GM12878 (cell line): ENCODE results near the gene PPM1J. TPM values are rescaled to one million over a fixed set of nuclear protein-coding genes. Genes with fewer than 3 reads are reported as not detected.
A peak's percentile ranks its signal among the peaks of the same experiment; 100 is the strongest.

Source experiments
- ATAC-seq: fragments of 200-7000 bp; cut with Tn5 transposase; 3 replicates; pipeline ENCODE4 v1.9.1; 2020; ENCODE audit warnings: mild to moderate bottlenecking, moderate library complexity
- BruUV-seq: library from RNA; stranded (reverse); fragments of 400-500 nt; replicated peaks from 2 replicates; lab custom pipeline; 2021; lab: Mats Ljungman, UMichigan
- CTCF ChIA-PET: fragments of 300-600 bp; sonication (Branson Sonifier 250); formaldehyde crosslinking; extraction: SDS; loops from one replicate; lab custom pipeline; 2021; ENCODE audit warnings: inconsistent platforms; lab: Yijun Ruan, JAX
- POLR2A ChIA-PET: fragments of 350-600 bp; formaldehyde crosslinking; extraction: SDS; loops from one replicate; lab custom pipeline; 2021; ENCODE audit warnings: inconsistent platforms; lab: Charles Lee
- RAD21 ChIA-PET: fragments of 300-600 bp; sonication (Branson Sonifier 250); formaldehyde crosslinking; loops from one replicate; lab custom pipeline; 2023; ENCODE audit warnings: antibody characterized with exemption; ENCODE audit not compliant: unreplicated experiment; lab: Charles Lee
- SMC1A ChIA-PET: fragments of 300-600 bp; sonication (Branson Sonifier 250); formaldehyde crosslinking; loops from one replicate; lab custom pipeline; 2023; ENCODE audit not compliant: unreplicated experiment, uncharacterized antibody; lab: Charles Lee
- DNase-seq: peaks from one replicate; pipeline ENCODE4 v3.0.0-alpha.2; 2011; ENCODE audit warnings: low read depth, low spot score
- FAIRE-seq: peaks from 3 replicates; lab custom pipeline; 2011; peaks lifted over from hg19 to GRCh38; lab: Jason Lieb, UNC
- H2AFZ ChIP-seq: 2 replicates; pipeline ENCODE4 v1.6.0; 2011; ENCODE audit warnings: low read depth, low read length, control low read depth; ENCODE audit not compliant: control insufficient read depth
- H3K27ac ChIP-seq: 2 replicates; pipeline ENCODE4 v1.5.1; 2011; ENCODE audit warnings: control low read depth; ENCODE audit not compliant: control insufficient read depth, insufficient read depth
- H3K27me3 ChIP-seq, 2 experiments: replicated peaks in 1 of 2; 2 replicates each; pipeline versions ENCODE4 v1.6.0 to v1.6.1; 2011; ENCODE audit warnings: low read length in 1 of 2; ENCODE audit not compliant: control insufficient read depth in 2 of 2, insufficient read depth in 2 of 2
- H3K36me3 ChIP-seq, 2 experiments: 2 replicates each; pipeline ENCODE4 v1.5.1; 2011; ENCODE audit warnings: low read length in 1 of 2; ENCODE audit not compliant: control insufficient read depth in 2 of 2, insufficient read depth in 2 of 2
- H3K4me1 ChIP-seq: 2 replicates; pipeline ENCODE4 v1.6.1; 2011; ENCODE audit warnings: mild to moderate bottlenecking, low read length, moderate library complexity, mixed read lengths; ENCODE audit not compliant: control insufficient read depth, insufficient read depth
- H3K4me2 ChIP-seq: 2 replicates; pipeline ENCODE4 v1.6.0; 2011; ENCODE audit warnings: control low read depth; ENCODE audit not compliant: control insufficient read depth, insufficient read depth
- H3K4me3 ChIP-seq: fragments of 200-600 bp; sonication (generic); 2 replicates; pipeline ENCODE4 v1.5.1; 2016
- H3K79me2 ChIP-seq: 2 replicates; pipeline ENCODE4 v1.6.0; 2011; ENCODE audit warnings: low read length; ENCODE audit not compliant: control insufficient read depth, insufficient read depth
- H3K9ac ChIP-seq: 2 replicates; pipeline ENCODE4 v1.8.0; 2011; ENCODE audit warnings: low read length, control low read depth, mixed read lengths; ENCODE audit not compliant: control insufficient read depth, insufficient read depth
- H3K9me3 ChIP-seq: replicated peaks from 3 replicates; pipeline ENCODE4 v1.5.1; 2011; ENCODE audit warnings: mild to moderate bottlenecking, low read length; ENCODE audit not compliant: control insufficient read depth, insufficient read depth
- H4K20me1 ChIP-seq: 2 replicates; pipeline ENCODE4 v1.6.0; 2011; ENCODE audit not compliant: control insufficient read depth, insufficient read depth
- ATF7 ChIP-seq: fragments of 450-650 bp; IDR thresholded peaks from 2 replicates; pipeline ENCODE4 v1.6.1; 2016; ENCODE audit warnings: low read depth, mild to moderate bottlenecking
- BACH1 ChIP-seq: fragments of 450-650 bp; IDR thresholded peaks from 2 replicates; pipeline ENCODE4 v1.6.1; 2017; ENCODE audit warnings: mild to moderate bottlenecking, borderline replicate concordance
- BRCA1 ChIP-seq: IDR thresholded peaks from 2 replicates; pipeline ENCODE4 v1.6.1; 2011; ENCODE audit warnings: low read depth, low read length, improper control_type of control experiment
- CREB1 ChIP-seq: IDR thresholded peaks from 2 replicates; pipeline ENCODE4 v1.6.1; 2012; ENCODE audit warnings: low read depth, mild to moderate bottlenecking, inconsistent platforms
- EP300 ChIP-seq, 2 experiments: fragments of 150-350 bp in 1 of 2; IDR thresholded peaks; 2 replicates each; pipeline ENCODE4 v1.6.1; 2011 to 2012; ENCODE audit warnings: low read depth in 2 of 2, low read length in 2 of 2, borderline replicate concordance in 1 of 2, improper control_type of control experiment in 1 of 2, inconsistent platforms in 1 of 2; ENCODE audit not compliant: control insufficient read depth in 1 of 2
- GATAD2B ChIP-seq: fragments of 450-650 bp; conservative IDR thresholded peaks from 2 replicates; pipeline ENCODE4 v1.6.1; 2017; ENCODE audit warnings: low read depth, mild to moderate bottlenecking, moderate library complexity
- HDAC2 ChIP-seq: fragments of 200-600 bp; sonication (generic); IDR thresholded peaks from 2 replicates; pipeline ENCODE4 v1.6.1; 2017
- IKZF1 ChIP-seq: fragments of 450-650 bp; conservative IDR thresholded peaks from 2 replicates; pipeline ENCODE4 v1.6.1; 2017; ENCODE audit warnings: antibody characterized with exemption, mild to moderate bottlenecking
- MYB ChIP-seq: fragments of 150-350 bp; IDR thresholded peaks from 2 replicates; pipeline ENCODE4 v1.6.1; 2014; ENCODE audit warnings: mild to moderate bottlenecking, low read depth, low read length, borderline replicate concordance
- NBN ChIP-seq: fragments of 450-650 bp; IDR thresholded peaks from 2 replicates; pipeline ENCODE4 v1.6.1; 2016
- POLR2A ChIP-seq: IDR thresholded peaks from 2 replicates; pipeline ENCODE4 v1.6.1; 2011; ENCODE audit warnings: low read depth, mild to moderate bottlenecking, low read length
- SUPT20H ChIP-seq: IDR thresholded peaks from 2 replicates; pipeline ENCODE4 v1.6.1; 2011; ENCODE audit warnings: low read depth, mild to moderate bottlenecking, low read length, moderate library complexity, borderline replicate concordance; ENCODE audit not compliant: control insufficient read depth
- ZSCAN29 ChIP-seq: fragments of 450-650 bp; IDR thresholded peaks from 2 replicates; pipeline ENCODE4 v1.6.1; 2017; ENCODE audit warnings: mild to moderate bottlenecking, moderate library complexity
- ZZZ3 ChIP-seq: IDR thresholded peaks from 2 replicates; pipeline ENCODE4 v1.6.1; 2011; ENCODE audit warnings: low read depth; ENCODE audit not compliant: control insufficient read depth, insufficient read length
- WGBS: methylation state at CpG from one replicate; pipeline ENCODE4 v1.1.6; 2016; ENCODE audit warnings: low lambda C conversion rate; ENCODE audit not compliant: insufficient replicate concordance, insufficient coverage; ENCODE audit errors: missing lambda C conversion rate; 5-methylcytosine and 5-hydroxymethylcytosine counted together
- in situ Hi-C: fragments of 300-500 bp; cut with MboI; formaldehyde crosslinking; loops from 9 replicates; pipeline ENCODE4 v1.14.3; 2018; ENCODE audit warnings: mixed read lengths
- intact Hi-C: fragments of 100-400 bp; cut with micrococcal nuclease; formaldehyde crosslinking; loops from one replicate; pipeline ENCODE4 v1.14.2; 2022; ENCODE audit not compliant: unreplicated experiment
- polyA plus RNA-seq, 11 experiments: library from polyadenylated mRNA; depleted of rRNA in 4 of 11; unstranded in 6 of 11; stranded (reverse) in 5 of 11; fragments of >200 nt; fragmentation: Nextera tagmentation in 4 of 11; fragmentation: Illumina TruSeq in 1 of 11; extraction: Ambion mirVana in 4 of 11; extraction: Trizol in 1 of 11; gene quantifications; 1 replicate in 1 of 11; 2 replicates in 10 of 11; pipeline versions ENCODE4 v1.2.1 to v1.2.3, GENCODE V29; 2011 to 2016; ENCODE audit warnings: inconsistent platforms in 2 of 11, missing spikeins in 2 of 11, low read depth in 1 of 11
- total RNA-seq, 4 experiments: library from RNA; depleted of rRNA in 3 of 4; stranded (reverse); fragments of >200 nt in 3 of 4; fragmentation: Illumina TruSeq in 1 of 4; extraction: Trizol in 1 of 4; gene quantifications; 2 replicates each; pipeline versions ENCODE4 v1.2.1 to v1.2.3, GENCODE V29; 2013 to 2021
- TF ChIP-seq, protein P1 (sequence below): IDR thresholded peaks from 2 replicates; pipeline ENCODE4 v1.6.1; 2011; ENCODE audit warnings: low read depth, low read length, improper control_type of control experiment, borderline replicate concordance

The PPM1J gene
- total and polyA plus RNA-seq, 10 of the 15 experiments (the other 5 are each of a cell fraction or from before 2014, with no cell fraction given), result 0.07 to 1.8 (median 0.59) TPM; not detected in 1

DNA sequence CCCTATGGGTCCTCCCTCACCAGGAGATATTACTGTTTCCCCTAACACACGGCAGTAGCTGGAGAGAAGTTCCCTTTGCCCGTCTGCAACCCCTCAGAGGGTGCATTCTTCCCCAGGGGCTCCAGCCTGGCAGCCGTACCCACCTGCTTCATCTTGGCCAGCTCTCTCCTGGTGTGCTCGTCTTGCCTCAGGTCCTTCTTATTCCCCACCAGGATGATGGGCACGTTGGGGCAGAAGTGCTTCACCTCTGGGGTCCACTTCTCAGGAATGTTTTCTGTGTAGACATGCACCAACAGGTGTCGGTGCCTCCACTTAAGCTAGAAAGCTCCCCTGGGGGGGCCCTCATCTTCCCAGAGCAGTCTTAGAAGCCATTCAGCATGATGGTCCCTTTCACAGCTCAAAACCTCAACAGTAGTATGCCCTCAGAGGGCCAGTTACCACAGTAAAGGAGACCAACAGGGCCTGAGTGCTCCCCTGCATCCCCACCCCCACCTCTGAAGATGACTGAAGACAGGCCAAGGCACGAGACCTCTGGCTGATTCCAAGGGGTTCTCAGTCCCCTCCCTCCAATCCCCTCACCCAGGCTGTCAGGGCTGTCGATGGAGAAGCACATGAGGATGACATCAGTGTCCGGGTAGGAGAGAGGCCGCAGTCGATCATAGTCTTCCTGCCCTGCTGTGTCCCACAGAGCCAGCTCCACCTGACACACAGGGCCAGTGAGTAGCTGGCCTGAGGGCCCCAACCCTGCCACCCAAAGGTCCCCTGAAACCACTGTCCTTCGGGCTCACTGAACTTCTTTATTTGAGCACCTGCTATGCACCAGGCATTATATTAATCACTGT, 12.5 kb downstream of the PPM1J start:
- in situ Hi-C loops (no loop called here), intact Hi-C loops (no loop called here)
- no peak overlapping the region for H3K4me3 ChIP-seq
- no peak overlapping the region for H2AFZ ChIP-seq
- H3K4me1 ChIP-seq, result peaks cover 36% of the 10 kb centered on the region
- DNase-seq (no peak), FAIRE-seq (no peak), ATAC-seq (no peak)
- BruUV-seq, result TSS peak; percentile 15
- CTCF ChIA-PET, result interaction anchor here (0.9 to 5.6 kb wide), 6 partner anchors 13 to 311 kb away, joined by 3 to 48 read pairs (median 3); partner anchors contain the start of gene PPM1J
- no peaks in the 10 kb centered on the region for H3K9me3 ChIP-seq
- SMC1A ChIA-PET, result interaction anchor here (0.6 to 4.0 kb wide), 6 partner anchors 24 to 311 kb away, joined by 3 to 28 read pairs (median 4); partner anchors contain the start of gene MOV10
- H3K4me2 ChIP-seq, result no peak overlapping the region
- peaks cover 0 to 17% of the 10 kb centered on the region in 2 experiments; a peak in 3 of 4 replicates for H3K36me3 ChIP-seq
- peaks cover 33% of the 10 kb centered on the region for H3K79me2 ChIP-seq
- RAD21 ChIA-PET, result interaction anchor here (2.7 to 4.1 kb wide), 3 partner anchors 12 to 28 kb away, joined by 14 to 42 read pairs (median 22); partner anchors contain the start of genes MOV10 and PPM1J
- 82% methylated on average over 12 of the region's 12 CpGs for WGBS
- H3K9ac ChIP-seq, result no peak overlapping the region
- no peak overlapping the region for H3K27ac ChIP-seq
- no peak for TF ChIP-seq GATAD2B
- TF ChIP-seq BRCA1, result no peak
- TF ChIP-seq SUPT20H, result no peak
- TF ChIP-seq CREB1, result peak; percentile 15; the same call in 1 of the 2 replicates
- TF ChIP-seq HDAC2, result no peak
- TF ChIP-seq POLR2A, result 0 out of 2 replicates have a peak, but pooled peaks have one; percentile 39
- TF ChIP-seq EP300 (IDR thresholded peaks at IDR 0.05; ENCODE audit: borderline replicate concordance in 1 of 2, control insufficient read depth in 1 of 2, low read depth in 2 of 2, low read length in 2 of 2), result no peak
- TF ChIP-seq IKZF1, result no peak
- TF ChIP-seq, protein P1, sequence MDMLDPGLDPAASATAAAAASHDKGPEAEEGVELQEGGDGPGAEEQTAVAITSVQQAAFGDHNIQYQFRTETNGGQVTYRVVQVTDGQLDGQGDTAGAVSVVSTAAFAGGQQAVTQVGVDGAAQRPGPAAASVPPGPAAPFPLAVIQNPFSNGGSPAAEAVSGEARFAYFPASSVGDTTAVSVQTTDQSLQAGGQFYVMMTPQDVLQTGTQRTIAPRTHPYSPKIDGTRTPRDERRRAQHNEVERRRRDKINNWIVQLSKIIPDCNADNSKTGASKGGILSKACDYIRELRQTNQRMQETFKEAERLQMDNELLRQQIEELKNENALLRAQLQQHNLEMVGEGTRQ, result no peak
- no peak for TF ChIP-seq MYB
- TF ChIP-seq ZSCAN29, result no peak
- TF ChIP-seq ZZZ3, result no peak
- no peak for TF ChIP-seq ATF7
- no peak for TF ChIP-seq BACH1
- TF ChIP-seq NBN, result no peak
- POLR2A ChIA-PET, result interaction anchor here (0.6 to 3.6 kb wide), 5 partner anchors 28 to 84 kb away, joined by 3 to 26 read pairs (median 4); partner anchors contain the start of genes CAPZA1, MOV10 and ST7L
- no peaks in the 10 kb centered on the region for H3K27me3 ChIP-seq
- no peaks in the 10 kb centered on the region for H4K20me1 ChIP-seq
